DMS114 treated with DMSO at 0.1 percent for 48 hours (cell line): ENCODE results near the gene SPSB1.
A peak's percentile ranks its signal among the peaks of the same experiment; 100 is the strongest.
"Not testable (repeated sequence)": the region's sequence is repeated elsewhere in the genome, so short reads cannot be mapped to it uniquely, and the experiment has no call there.

Source experiments
- DNase-seq: peaks from one replicate; lab custom pipeline; 2025; ENCODE audit not compliant: unreplicated experiment; lab: John Stamatoyannopoulos, UW

The SPSB1 gene

DNA sequence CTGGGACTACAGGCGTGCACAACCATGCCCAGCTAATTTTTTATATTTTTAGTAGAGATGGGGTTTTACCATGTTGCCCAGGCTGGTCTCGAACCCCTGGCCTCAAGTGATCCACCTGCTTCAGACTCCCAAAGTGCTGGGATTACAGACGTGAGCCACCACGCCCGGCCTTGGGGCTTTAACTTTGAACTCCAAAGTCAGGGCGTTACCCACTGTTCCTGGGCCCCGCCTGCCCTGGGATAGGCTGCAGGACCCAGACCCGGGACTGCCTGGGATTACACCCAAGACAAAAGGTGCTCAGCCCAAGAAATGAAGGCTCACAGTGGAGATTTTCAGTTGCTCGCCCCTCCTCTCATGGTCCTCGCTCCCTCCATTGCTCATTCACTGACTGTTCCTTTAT, 92.7 kb downstream of the SPSB1 start:
- DNase-seq: not testable (repeated sequence)

DNA sequence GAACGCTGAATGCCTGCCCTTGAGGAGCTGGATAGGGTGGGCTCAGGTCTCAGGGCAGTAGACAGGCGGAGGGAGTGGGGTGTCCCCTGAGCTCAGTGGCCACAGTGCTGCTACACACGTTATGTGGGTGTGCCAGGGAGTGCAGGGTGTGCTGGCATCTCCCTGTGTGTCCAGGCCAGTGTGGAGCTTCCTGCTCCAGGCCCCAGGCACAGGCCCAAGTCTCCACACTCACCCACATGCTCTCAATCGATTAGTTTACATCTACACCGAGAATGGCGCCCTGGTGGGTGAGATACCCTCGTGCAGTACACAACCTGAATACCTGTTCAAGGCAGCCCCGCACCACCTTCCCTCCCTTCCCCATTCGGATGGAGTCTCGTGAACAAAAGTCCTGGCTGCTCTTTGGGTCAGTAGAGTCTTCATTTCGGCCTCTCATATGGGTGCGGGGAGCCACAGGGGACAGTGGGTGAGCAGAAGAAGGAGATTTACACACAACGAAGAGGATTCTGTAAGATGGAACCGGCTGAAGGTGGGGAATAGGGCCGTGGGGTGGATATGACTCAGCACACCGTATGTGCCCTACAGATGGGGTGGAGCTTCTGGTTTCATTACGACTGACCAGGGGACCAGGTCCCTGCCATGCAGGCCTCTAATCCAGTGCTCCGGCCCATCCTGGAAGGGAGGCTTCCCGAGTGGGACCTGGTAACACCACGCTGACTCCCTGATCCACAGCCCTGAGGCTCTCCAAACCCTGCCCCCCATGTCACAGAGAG, 93.3 kb downstream of the SPSB1 start:
- no peak for DNase-seq

DNA sequence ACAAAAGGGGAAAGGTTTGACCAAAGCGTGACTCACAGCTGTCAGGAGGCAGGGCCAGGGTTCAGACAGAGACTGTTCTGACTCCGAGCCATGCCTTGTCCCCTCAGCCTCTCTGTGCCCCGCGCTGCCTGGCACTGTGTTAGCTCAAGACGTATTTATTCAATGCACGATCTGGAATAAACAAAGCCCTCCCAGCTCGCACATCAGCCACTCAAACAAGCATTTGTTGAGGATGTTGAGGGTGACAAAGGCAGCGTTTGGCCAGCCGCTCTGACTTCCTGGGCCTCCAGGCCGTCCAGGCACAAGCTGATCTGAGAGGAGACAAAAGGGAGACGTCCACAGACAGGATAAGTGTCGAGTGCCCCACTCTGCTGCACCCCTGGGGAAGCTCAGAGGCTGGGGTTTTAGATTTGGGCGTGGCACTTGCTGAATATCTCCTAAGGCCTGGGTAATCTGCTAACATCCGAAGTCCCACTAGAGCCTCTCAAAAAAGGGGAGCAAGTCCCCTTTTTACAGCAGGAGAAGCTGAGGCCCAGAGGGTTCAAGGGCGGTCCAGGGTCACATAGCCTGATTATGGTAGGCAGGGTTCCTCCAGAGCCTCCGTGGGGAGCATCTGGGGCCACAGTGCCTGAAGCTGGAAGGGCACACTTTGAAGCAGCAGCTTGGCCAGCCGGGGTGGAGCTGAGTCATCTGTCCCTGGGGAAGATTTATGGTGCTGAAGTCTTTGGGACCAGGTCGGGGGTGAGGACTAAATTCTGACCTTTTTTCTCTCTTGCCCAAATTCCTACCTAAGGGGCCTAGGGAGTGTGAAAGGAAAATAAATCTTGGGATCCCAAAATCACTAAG, 95.9 kb downstream of the SPSB1 start:
- no peak for DNase-seq

DNA sequence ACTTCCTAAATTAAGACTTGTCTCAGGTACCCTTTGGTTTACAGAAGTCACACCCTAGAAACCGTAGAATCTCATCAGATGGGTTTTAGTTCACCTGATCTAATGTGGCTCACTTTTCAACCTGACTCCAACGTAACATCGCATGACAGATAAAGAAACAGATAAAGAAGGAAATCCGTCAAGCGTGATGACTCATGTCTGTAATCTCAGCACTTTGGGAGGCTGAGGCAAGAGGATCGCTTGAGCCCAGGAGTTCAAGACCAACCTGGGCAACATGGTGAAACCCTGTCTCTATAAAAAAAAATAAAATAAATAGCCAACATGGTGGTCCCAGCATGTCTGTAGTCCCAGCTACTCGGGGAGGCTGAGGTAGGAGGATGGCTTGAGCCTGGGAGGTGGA, 97.3 kb downstream of the SPSB1 start:
- no peak for DNase-seq

- DNase-seq: no peak
These were observed 98.9 kb downstream of the SPSB1 start for GRCh38 chr1:9391620-9392019.

GRCh38 chr1:9394010-9394409, 101.3 kb downstream of the SPSB1 start:
- no peak for DNase-seq

DNA sequence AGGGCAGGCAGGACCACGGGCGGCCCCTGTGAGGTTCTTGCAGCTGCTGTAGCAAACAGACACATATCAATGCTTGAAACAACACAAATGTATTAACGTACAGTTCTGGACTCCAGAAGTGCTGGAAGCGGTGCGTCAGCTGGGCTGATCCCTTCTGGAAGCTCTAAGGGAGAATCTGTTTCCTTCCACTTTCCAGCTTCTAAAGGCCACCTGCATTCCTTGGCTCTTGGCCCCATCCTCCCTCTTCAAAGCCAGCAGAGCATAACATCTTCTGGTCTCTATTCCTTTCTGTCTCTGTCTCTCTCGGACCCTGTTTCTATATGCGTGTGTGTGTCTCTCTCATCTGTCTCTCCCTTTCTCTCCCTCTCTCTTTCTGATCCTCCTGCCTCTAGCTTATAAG, 102.3 kb downstream of the SPSB1 start:
- DNase-seq: no peak

- no peak for DNase-seq
These were observed 104.4 kb downstream of the SPSB1 start for GRCh38 chr1:9397047-9397446.

GRCh38 chr1:9397997-9398526, 105.4 kb downstream of the SPSB1 start:
- no peak for DNase-seq

DNA sequence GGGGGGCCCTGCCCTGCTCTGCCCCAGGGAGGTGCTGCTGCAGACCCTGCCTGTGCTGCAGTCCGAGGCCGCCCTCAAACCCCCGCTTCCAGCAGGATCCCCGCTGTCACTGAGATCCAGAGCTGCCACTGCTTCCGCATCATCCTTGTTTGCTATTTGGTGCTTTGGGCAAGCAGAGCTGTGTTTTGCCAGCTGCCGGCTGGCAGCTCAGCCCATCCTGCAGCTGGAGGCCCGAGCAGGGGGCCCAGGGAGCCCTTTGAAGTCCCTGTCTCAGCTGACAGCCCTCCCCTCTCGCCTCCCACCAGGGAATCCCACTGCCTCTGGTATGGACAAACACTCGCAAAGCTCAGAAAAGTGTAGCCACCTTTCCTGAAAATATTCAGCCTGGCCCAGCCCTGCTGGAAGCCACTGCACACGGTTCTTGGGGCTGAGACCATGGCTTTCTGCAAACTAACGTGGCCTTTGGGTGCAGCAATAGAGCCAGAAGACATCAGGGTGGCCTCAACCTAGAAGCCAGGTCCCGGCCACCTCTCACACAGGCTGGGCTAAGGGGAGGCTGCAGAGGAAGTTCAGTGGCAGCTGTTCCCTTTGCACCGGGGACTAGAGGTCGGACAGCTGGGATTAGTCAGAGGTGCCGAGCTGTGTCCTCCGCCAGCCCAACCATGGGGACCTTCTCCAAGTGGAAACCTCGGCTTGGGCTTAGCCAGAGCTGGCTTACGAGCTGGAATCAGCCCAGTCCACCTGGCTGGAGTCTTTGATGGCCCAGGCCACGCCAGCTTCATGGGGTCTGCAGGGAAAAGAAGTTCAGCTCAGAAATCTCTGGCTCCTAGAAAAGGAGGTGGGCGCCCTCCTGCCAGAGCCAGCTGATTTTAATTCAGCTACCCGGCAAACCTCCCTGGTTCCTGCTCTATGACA, 107.1 kb downstream of the SPSB1 start:
- no peak for DNase-seq

DNA sequence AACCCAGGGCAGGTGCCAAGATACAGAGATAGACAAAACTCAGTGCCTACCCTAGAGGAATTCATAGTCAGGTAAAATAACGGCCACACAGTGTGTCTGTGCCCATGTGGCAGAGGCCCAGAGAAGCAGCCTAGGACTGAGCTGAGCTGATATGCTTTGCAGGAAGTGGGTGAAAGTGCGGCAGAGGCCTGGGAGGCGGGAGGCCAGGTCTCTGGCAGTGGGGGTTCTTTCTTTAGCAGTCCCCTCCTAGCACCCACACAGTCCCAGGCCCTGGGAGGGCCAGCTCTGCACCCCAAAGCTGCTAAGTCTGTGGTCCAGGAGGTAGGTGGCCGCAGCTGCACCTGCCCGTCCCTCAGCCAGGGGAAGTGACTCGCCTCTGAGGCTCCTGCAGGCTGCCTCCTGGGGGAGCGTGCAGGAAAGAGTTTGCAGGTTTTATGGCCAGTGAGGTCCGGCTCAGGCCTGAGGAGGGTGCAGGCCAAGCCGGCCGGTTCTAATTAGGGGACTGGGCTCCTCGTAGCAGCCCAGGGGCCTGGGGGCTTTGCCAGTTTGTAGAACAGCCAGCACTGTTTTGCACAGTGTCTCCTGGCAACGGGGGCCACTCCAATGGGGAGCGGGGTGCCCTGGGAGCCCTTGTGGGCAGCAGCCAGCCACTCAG, 107.9 kb downstream of the SPSB1 start:
- no peak for DNase-seq

GRCh38 chr1:9401080-9401453, 108.4 kb downstream of the SPSB1 start:
- no peak for DNase-seq

DNA sequence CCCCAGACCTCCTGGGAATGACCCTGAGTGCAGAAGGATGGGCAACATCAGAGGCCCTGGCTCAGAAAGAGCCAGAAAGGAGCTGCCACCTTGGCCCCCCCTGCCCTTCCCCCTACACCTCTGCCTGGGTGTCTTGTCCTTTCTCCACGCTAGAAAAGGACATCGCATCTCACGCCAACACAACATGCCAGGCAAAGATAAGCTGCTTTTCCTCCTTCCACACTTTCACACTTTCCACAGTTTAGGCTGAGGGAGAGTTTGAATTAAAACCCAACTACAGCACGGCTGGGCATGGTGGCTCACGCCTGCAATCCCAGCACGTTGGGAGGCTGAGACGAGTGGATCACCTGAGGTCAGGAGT, 109.5 kb downstream of the SPSB1 start:
- no peak for DNase-seq

GRCh38 chr1:9402717-9403225, 110.1 kb downstream of the SPSB1 start:
- no peak for DNase-seq

GRCh38 chr1:9404117-9404914, 111.6 kb downstream of the SPSB1 start:
- DNase-seq: no peak

GRCh38 chr1:9406111-9406510, 113.4 kb downstream of the SPSB1 start:
- no peak for DNase-seq

DNA sequence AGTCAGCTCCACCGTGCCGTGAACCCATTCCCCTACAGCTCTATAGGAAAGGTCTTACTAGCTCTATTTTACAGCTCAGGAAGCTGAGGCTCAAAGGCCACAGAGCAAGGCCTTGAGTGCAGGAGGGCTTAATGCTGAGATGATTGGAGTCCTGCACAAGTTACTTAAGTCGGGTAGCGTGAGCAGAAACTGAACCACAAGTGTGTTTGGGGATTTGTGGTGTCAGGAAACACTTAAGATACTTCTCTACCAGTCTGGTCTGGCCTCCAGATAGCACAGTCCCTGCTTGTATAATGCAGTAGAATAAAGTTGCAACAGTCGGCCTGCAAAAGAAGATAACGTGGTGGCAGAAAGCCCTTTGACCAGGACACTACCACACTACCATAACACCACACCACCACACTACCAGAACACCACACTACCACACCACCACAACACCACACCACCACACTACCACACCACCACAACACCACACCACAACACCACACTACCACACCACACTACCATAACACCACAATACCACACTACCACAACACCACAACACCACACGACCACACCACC, 118.1 kb downstream of the SPSB1 start:
- peak; percentile 25 for DNase-seq

GRCh38 chr1:9413071-9413876, 120.6 kb downstream of the SPSB1 start:
- no peak for DNase-seq

DNA sequence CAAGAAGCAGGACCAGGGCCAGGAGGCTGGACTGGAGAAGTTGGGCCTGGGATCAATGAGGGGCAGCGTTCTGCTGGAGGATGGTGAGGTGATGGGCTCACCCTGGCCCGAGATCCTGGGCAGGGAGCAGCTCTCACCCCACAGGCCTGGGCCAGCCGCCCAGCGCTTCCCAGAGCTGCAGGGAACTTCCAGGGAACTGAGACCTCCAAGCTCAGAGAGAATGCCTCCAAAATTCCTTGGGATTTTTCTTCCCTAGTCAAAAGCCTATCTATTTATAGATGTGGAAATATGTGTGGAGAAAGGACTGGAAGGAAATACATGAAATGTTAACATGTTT, 121.2 kb downstream of the SPSB1 start:
- DNase-seq: no peak
